ENCODE measurements around the gene INPP5J.

DNA sequence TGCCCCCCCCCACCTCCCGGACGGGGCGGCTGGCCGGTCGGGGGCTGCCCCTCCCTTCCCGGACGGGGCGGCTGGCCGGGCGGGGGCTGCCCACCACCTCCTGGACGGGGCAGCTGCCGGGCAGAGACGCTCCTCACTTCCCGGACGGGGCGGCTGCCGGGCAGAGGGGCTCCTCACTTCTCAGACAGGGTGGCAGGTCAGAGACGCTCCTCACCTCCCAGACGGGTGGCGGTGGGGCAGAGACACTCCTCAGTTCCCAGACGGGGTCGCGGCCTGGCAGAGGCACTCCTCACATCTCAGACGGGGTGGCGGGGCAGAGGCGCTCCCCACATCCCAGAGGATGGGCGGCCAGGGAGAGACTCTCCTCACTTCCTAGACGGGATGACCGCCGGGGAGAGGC lies 61.2 kb downstream of the INPP5J start:
- TF ChIP-seq POLR2A (IDR thresholded peaks at IDR 0.05) (no peak), CTCF (IDR thresholded peaks at IDR 0.05) (no peak)
